M059J (cell line): ENCODE data around the gene GRPEL2. TPM values are rescaled to one million over a fixed set of nuclear protein-coding genes. Genes with fewer than 3 reads are reported as not detected.

Source experiments
- DNase-seq: peaks from one replicate; pipeline ENCODE4 v3.0.0-alpha.2; 2012; ENCODE audit warnings: low read depth
- total RNA-seq: library from RNA; depleted of rRNA; stranded (reverse); fragments of >200 nt; shearing (Covaris generic); gene quantifications from 2 replicates; pipeline ENCODE4 v1.2.3, GENCODE V29; 2014; rRNA removed

The GRPEL2 gene, protein sequence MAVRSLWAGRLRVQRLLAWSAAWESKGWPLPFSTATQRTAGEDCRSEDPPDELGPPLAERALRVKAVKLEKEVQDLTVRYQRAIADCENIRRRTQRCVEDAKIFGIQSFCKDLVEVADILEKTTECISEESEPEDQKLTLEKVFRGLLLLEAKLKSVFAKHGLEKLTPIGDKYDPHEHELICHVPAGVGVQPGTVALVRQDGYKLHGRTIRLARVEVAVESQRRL
- 14.1 and 20.3 TPM in 2 replicates for total RNA-seq

DNA sequence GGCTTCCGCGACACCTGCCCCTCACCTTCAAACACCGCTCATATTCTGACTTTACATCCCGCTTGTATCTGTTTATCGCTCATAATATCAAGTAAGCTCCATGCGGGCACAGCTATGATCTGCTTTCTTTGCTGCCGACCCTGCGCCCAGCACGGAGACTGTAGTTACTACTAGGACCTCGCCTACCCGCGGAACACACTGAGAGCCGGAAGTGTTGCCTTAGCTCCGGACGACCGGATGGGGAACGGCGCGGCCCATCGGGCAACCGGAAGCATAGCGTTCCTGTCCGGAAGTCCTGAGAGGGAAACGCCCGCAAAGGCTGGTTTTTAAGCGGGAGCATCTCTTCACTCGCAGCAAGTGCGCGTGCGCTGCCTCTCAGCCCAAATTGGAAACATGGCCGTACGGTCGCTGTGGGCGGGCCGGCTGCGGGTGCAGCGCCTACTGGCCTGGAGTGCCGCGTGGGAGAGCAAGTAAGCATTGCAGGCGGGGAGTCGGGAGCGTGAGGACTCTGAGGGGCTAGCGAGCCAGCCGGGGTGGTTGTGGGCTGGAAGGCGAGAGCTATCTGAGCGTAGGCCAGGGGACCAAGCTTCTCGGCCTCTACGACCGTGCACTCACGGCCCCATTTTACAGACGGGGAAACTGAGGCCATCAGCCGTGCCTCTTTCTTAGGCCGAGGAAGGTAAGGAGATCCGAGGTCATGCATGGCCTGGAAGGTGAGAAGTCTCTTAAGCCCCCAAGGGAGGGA, at the start of gene GRPEL2:
TSS of gene GRPEL2 (plus strand) at position 353 of the 745 bp plus-strand sequence. CDS start at position 394, 41 bp downstream.
- DNase-seq: peak; percentile 97

DNA sequence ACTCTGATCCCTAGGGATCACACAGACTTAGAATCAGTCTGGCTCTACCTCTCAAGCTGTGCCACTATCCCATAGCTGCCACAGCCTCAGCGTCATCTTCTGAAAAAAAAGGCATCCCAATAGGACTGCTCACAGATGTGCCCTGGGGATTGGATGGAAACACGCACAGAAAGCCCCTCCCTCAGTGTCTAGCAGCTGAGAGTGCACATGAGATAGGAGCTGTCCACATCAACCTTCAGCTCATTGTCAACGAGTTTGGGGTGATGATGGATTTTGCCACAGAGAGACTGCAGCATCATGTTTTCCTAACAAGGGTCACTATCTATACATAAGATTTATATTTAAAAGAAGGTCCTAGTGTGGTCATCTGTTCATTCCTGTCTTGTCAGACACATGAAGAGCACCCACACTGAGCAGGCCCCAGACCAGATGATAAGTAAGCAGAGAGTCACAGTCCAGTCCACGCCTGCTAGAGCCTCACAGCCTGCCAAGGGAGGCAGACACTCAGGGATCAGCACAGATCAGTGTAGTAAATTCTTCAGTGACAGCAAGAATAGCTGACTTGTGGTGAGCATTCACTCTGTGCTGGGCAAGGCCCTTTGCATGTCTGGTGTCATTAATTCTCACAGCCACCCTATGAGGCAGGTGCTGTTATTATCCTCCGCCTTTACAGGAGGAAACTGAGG, 47.8 kb upstream of the GRPEL2 start:
- no peak for DNase-seq

DNA sequence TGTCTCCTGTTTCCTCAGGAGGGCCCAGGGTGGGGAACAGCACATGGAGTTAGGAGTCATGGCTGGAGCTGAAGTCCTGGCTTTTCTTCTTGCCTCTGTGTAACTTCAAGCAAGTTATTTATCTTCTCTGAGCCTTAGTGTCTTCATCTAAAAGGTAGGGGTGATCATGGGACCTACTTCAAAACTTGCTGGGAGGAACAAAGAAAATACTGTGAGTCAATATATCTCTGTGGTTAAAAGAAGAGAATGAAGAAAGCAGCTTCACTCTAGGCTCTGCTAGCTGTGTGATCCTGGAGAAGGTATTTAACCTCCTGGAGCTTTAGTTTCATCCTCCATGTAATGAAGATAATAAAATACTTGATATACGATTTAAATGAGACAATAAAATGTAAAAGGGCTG, 47.1 kb upstream of the GRPEL2 start:
- DNase-seq: no peak

DNA sequence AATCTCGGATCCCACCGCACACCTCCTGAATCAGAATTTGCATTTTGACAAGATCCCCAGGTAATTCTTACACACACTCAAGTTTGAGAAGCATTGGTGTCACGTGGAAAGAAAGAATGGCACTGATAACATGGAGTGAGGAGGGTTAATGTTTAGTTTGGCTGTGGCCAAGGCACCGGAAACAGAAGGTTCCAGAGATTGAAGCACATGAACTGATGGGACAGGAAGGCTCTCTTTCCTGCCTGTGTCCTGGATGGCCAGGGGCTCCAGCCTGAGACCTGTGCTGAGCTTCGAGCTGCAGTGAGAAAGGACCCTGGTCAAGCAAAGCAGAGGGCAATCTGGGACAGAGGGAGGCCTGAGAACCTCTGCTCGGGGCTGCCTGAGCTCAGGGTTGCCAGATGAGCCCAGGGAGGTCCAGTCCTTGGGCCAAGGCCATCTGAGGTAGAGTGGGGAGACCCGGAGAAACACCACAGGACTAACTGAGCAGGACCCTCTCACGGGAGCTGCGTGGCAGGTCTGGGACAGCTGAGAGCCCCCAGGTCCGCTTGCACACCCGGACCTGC, 46.4 kb upstream of the GRPEL2 start:
- no peak for DNase-seq

DNA sequence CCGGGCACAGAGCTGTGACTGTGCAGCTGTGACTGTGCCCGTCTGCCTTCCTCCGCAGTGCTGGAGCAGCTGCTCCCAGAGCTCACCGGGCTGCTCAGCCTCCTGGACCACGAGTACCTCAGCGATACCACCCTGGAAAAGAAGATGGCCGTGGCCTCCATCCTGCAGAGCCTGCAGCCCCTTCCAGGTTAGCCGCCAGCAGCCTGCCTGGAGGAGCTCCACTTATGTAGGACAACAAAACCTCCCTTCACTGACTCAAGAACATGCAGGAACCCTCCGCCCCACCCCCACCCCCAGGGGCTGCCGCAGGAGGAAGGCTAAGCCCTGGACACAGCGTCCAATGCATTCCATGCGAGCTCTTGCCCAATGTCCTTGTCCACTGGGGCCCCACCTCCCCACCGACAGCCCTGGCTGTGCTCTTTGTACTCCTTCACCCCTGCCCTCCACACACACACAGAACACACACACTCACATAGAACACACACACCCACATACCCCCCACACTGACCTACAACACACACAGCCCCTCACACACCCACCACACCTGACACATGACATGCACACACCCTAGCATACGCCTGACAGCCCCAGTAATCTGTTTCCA, 45.7 kb upstream of the GRPEL2 start:
- no peak for DNase-seq

DNA sequence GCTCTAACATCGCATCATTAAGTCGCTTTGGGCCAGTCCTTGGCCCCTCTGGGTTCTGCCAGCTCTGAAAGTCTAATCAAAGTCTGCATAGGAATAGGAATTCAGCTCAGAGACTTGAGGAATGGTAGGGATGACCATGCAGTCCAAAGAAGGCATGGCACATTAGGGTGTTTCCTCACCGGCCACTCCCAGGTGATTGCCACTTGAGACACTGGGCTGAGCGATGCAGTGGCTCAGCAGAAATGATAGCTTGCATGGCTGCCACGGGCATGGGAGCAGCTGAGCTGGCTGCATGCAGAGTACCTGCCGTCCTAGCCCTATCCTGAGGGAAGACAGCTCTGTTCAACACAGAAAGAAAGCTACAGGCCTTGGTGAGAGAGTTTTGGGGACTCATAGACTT, 44.9 kb upstream of the GRPEL2 start:
- no peak for DNase-seq

DNA sequence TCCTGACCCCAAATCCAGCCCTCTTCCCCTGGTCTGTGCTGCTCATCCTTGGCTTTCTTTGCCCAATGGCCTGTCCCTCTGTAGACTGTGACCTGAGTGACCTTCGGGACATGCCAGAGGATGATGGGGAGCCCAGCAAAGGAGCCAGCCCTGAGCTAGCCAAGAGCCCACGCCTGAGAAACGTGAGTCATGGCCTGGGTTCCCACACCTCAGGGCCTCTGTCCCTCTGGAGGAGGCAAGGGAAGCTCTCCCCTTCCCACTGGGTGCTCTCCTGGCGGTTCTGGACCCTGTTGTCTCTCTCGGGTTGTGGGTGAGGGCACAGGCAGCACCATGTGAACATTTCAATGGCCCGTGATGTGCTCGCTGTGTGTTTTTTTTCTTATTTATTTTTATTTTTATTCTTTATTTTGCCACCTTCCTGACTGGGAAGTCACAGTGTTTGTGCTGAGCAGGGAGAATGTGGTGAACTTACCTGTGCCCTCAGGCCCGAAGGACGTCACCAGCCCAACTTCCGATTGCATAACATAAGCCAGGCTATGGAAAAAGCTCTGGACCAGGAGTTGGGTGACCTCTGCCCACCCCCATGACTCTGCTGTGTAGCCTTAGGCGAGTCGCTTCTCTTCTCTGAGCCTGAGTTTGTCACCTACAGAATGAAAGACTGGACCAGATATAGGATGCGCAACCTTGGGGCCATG, 44.1 kb upstream of the GRPEL2 start:
- DNase-seq: no peak

DNA sequence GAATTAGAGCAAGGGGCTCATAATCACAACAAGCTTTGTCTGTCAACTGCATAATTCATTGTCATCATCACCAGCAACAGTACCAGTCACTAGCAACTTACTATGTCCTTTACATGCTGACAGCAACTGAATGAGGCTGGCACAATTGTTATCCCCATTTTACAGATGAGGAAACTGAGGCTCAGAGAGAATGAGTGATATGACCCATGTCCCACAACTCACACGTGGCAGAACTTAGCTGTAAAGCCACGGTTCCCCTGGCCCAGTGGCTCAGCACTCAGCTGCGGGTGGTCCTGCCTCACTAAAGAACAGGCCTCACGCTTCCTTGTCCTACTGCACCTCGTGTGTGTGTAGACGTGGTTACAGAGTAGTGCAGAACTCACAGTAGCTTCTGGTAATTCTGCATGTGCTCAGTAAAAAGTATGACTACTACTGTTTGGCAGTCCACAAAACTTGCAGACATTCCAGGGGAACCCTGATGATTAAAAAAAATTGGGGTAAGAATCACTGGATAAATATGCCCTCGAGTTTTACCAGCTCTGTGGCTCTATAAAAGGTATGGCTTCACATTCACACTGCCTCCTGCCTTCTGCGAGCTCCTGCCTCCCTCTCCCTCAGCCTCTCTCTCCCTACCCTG, 43.4 kb upstream of the GRPEL2 start:
- DNase-seq: peak; percentile 51

DNA sequence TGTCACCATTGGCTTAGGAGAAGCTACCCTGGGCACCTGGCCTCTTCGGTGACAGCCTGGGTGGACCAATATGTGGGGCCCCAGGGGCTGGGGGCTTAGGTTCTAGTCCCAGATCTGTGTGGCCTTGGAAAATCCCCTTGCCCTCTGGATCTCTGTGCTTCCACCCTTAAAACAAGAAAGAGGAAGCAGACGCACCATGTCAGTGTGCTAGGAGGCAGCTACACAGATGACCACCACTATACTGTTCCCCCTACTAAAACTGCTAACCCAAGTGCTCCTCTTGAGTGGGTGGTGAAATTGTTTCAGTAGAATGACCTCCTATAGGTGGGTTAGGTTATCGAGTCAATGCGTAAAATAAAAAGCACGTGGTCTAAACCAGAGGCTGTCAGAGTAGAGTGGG, 42.7 kb upstream of the GRPEL2 start:
- no peak for DNase-seq

DNA sequence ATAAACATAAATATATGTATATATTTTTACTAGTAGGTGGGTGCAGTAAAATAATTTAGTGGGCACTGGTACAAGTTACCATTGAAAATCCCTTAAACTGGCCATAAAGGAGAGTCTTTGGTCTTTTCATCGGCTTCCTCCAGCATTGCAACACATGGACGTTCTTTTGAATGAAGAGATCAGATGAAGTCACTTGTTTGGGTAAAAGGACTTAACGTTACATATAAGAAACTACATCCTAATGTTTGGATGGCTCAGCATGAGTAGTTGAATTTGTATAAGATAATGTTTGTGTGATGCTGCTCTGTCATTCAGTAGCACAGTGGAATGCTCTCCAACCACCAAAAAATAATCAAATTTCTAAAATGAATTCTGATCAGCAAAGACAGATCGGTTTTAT, 42.1 kb upstream of the GRPEL2 start:
- no peak for DNase-seq

DNA sequence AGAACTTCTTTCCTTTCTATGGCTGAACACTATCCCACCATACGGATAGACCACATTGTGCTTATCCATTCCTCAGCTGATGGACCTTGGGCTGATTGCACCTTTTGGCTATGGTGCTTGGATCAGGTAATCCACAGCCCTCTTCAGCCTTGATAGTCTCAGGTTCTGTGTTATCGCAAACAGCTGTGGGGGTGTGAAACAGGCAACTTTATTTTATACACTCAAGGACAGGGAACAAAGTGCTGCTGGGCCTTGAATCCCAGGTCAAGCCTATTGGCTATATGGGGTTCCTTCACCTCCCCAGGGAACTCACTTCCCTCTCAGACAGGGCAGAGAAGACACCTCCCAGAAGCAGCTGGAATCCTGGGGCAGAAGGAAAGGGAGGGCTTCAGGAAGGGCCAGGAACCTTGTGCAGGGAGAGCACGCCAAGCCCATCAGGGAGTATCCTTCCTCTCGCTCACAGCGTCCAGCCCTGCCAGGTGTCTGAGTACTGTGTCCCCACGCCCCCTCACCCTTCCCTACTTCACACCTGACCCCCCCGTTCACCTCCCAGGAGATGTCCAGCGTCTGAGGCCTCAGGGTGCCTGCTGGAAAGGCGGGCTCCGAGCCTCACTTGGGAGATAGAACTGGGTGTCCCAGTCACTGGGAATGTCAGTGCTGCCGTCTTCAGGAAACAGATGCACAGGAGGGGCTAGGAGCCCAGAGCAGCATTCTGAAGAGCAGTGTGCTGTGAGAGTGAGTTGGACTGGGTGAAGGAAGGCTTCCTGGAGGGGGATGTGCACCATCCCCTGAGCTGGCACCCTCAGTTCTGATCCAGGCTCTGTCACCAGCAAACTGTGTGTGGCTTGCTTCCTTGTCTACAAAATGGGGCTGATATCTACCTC, 40.9 kb upstream of the GRPEL2 start:
- DNase-seq: no peak

DNA sequence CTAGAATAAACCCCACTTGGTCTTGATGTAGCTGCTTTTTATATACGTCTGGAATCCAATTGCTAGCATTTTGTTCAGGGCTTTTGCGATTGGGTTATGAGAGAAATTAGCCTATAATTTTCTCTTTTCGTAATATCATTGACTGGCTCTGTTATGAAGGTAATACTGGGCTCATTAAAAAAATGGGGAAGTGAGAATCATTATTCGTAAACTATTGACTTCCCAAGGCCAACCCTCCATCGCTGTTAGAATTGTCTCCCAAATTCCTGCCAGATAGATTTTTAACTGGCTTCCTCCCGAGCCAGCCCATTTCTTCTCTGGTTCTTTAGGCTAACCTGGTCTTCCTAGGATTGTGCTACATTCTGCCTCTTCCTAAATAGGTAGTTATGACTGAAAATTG, 35.9 kb upstream of the GRPEL2 start:
- no peak for DNase-seq

DNA sequence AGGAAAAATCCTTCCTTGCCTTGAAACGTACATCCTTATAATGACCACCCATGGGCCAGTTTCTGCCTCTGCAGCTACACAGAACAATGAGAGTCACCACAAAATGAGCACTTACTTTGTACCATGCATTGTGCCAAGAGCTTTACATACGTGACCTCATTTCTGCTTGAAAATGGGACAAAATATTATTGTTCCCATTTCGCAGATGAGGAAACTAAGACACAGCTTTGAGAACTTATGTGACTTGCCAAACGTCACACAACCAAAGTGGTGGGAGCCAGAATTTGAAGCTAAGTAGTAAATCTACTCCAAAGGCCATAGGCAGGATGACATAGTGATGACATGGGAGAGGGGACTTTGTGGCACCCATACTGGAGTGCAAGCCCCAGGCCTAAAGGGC, 34.8 kb upstream of the GRPEL2 start:
- DNase-seq: no peak

DNA sequence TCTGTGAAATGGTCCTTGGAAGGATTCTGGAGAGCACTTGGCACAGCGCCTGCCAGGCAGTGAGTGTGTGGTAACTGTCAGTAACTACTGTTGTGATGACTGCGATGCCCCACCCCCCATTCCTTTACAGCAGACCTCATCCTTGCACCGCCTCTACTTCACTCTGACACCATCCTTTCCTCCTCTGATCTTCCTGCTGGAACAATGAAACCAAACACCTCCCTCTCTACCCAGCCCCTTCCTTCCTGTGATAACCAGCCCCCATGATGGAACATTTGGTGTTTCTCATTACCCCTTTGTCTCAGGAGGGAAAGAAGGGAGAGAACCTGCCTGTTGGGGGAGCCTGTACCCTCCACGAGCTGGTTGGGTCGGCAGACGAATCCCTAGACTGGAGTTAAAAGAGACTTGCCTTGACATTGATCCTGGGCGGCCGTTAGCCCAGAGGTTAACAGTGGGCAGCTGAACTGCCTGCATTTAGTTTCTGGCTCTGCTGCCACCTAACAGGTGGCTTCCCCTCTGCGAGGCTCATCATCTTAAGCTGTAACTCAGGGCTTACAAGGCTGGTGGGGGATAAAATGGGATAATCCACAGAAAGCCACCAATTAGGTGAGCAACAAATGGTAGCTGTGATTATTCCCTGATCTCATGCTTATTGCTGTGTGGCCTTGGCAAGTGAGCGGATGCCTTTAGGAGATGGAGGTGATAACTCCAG, 34.2 kb upstream of the GRPEL2 start:
- DNase-seq: peak; percentile 18

DNA sequence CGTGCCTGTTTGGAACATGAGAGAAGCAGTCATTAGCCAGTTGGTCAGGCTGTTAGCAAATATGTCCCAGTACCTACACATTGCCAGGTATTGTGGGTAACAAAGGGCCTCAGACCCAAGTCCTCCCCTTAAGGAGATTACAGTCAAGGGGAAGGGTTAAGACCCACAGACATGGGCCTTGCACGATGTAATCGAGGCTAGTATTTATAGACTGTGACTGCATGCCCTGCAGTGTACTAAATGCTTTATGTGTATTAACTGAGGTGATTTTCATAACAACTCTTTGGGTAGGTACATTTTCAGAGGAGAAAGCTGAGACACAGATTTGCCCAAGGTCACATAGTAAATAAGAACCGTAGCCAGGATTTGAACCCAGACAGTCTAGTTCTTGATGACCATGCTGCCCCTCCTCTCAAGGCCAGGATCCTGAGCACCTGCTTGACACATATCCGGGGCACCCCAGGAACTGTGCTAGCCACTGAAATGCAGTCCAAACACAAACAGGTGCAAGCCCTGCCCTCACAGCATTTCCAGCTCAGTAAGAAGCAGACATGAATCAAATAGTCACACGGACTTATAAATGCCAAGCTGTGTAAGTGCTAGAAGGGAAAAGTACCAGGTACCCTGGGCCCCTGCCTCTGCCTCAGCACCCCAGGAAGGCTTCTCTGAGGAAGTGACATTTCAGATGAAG, 32.0 kb upstream of the GRPEL2 start:
- no peak for DNase-seq

DNA sequence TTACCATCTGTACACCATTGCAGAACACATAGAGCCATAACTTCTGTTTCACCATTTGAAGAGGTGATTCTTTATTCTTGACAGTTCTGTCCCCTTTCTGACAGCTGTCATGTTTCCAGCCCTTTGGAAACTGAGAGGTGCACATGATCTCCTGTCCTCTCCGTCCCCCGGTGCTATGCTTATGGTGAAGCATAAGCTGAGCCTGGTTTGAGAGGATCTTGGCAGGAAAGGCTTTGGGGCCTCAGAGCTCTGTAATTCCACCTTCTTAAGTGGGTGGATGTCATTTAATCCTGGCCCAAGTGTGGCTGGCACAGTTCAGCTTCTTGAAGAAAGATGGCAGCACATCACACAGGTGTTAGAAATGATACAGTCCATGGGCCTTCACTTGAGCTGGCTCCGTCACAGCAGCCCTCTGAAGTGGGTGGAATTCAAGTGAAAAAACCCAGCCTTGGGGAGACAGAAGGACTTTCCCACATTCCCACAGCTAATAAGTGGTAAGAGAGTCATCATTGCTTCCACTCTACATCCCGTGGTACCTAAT, 30.7 kb upstream of the GRPEL2 start:
- DNase-seq: no peak

DNA sequence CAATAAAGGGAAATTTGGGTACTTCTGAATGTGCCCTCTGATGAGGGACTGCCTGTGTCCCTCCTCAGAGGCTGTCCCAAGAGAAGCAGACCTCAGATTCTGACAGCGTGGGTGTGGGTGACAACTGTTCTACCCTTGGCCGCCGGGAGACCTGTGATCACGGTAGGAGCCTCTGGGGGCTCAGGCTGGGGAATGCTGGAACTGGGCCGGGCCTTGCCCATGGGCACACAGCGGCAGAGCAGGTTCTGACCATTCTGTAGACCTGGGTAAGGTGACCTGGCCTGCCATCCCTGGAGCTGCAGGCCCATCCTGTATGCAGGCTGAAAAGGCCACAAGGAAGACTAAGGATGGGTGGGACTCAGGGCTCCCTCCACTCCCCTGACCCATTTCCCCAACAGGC, 29.5 kb upstream of the GRPEL2 start:
- no peak for DNase-seq

DNA sequence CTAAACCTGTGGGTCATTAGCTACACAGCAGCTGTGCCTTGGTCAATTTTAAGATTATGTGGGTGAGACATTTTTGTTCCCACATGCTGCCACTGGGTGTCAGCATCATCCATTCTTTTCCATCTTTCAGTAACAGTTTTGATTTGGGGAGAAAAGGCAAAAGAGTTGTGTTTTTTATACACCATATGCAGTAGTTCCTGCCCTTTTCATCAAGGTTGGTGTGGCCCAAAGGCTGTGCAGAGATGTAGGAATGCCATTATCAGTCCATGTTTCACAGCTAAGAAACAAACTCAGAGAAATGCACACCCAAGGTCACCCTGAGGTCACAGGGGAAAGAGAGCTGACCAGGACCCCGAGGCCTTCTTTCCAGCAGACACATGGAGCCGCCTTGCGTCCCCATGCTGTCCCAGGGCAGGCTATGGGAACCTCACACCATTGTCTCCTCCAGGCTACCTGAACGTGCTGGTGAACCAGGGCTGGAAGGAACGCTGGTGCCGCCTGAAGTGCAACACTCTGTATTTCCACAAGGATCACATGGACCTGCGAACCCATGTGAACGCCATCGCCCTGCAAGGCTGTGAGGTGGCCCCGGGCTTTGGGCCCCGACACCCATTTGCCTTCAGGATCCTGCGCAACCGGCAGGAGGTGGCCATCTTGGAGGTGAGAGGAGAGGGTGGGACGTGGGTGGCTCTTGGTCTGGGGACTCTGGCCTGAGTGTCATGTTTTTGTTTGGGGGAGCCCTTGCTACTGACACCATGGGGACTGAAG, 27.8 kb upstream of the GRPEL2 start:
- peak; percentile 49 for DNase-seq
